ENCODE results near the gene ELP6. TPM values are rescaled to one million over a fixed set of nuclear protein-coding genes. Genes with fewer than 3 reads are reported as not detected.

ELP6 gene

DNA sequence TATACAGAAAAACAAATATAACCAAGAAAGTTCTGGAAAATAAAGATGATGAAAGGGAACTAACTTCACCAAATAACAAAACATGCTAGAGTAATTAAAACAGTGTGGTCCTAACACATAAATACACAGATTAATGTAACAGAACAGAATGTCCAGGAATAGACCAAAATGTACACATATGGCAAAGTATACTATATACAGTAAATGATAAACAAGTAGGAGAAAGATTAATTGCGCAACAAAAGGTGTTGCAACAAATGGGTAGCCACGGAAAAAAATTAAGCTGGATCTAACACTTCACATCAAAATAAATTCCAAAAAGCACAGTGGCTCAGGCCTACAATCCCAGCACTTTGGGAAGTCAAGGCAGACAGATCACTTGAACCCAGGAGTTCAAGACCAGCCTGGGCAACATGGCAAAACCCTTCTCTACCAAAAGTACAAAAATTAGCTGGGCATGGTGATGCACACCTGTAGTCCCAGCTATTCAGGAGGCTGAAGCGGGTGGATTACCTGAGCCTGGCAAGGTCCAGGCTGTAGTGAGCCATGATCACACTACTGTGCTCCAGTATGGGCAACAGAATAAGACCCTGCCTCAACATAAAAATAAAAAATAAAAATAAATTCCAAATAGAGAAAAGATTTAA, 57.6 kb downstream of the ELP6 start:
- H2BK5ac ChIP-seq (ENCODE audit: low read length), result no peak overlapping the region
- H2AK5ac ChIP-seq (ENCODE audit: low read length), result no peak overlapping the region
- no CpG with 5 or more reads among the region's 3 CpGs for WGBS (ENCODE audit: extremely low coverage, insufficient coverage, low lambda C conversion rate)
- H3K79me2 ChIP-seq (ENCODE audit: control insufficient read depth, insufficient read depth, low read length), result peaks cover 8% of the 10 kb centered on the region
- H3K4me3 ChIP-seq (ENCODE audit: low read length), result no peak overlapping the region
- H3K18ac ChIP-seq (ENCODE audit: low read length), result no peak overlapping the region
- H3K4ac ChIP-seq (ENCODE audit: low read depth, low read length), result no peak overlapping the region
- no peak overlapping the region for H4K8ac ChIP-seq (ENCODE audit: low read depth, low read length)
- H3K4me2 ChIP-seq (ENCODE audit: low read length), result no peak overlapping the region
- H3K56ac ChIP-seq (ENCODE audit: low read length), result no peak overlapping the region
- no peak overlapping the region for H3K9ac ChIP-seq (ENCODE audit: low read length)
- no peak overlapping the region for H3K23ac ChIP-seq (ENCODE audit: low read length)
- no peak overlapping the region for H2BK120ac ChIP-seq (ENCODE audit: low read depth, low read length)
- no peaks in the 10 kb centered on the region for H3K4me1 ChIP-seq (ENCODE audit: control insufficient read depth, low read depth, low read length)
- no peaks in the 10 kb centered on the region for H3K27me3 ChIP-seq (ENCODE audit: insufficient read depth, low read length, poor library complexity)
- no peak for DNase-seq
- H3K27ac ChIP-seq (ENCODE audit: low read depth, low read length), result no peak overlapping the region
- H3K36me3 ChIP-seq (ENCODE audit: control insufficient read depth, insufficient read depth, low read length), result no peaks in the 10 kb centered on the region
- no peak overlapping the region for H4K5ac ChIP-seq (ENCODE audit: low read length)
- H3K79me1 ChIP-seq (ENCODE audit: low read length), result peaks cover 11% of the 10 kb centered on the region
- H2BK15ac ChIP-seq (replicated peaks; ENCODE audit: low read depth), result no peak overlapping the region

GRCh38 chr3:47452453-47453215, 60.9 kb downstream of the ELP6 start:
- Histone ChIP-seq H4K8ac (ENCODE audit: low read depth, low read length) (no peak overlapping the region), H3K4ac (ENCODE audit: low read depth, low read length) (no peak overlapping the region), H3K27ac (ENCODE audit: low read depth, low read length) (no peak overlapping the region), H3K4me1 (ENCODE audit: control insufficient read depth, low read depth, low read length) (no peaks in the 10 kb centered on the region), H3K18ac (ENCODE audit: low read length) (no peak overlapping the region), H3K9ac (ENCODE audit: low read length) (no peak overlapping the region), H3K4me3 (ENCODE audit: low read length) (no peak overlapping the region), H3K4me2 (ENCODE audit: low read length) (no peak overlapping the region), H3K56ac (ENCODE audit: low read length) (no peak overlapping the region), H2BK5ac (ENCODE audit: low read length) (no peak overlapping the region), H3K79me2 (ENCODE audit: control insufficient read depth, insufficient read depth, low read length) (peaks cover 8% of the 10 kb centered on the region), H3K23ac (ENCODE audit: low read length) (no peak overlapping the region), H3K27me3 (ENCODE audit: insufficient read depth, low read length, poor library complexity) (no peaks in the 10 kb centered on the region), H2BK15ac (replicated peaks; ENCODE audit: low read depth) (no peak overlapping the region), H4K5ac (ENCODE audit: low read length) (no peak overlapping the region), H2AK5ac (ENCODE audit: low read length) (no peak overlapping the region), H2BK120ac (ENCODE audit: low read depth, low read length) (no peak overlapping the region), H3K36me3 (ENCODE audit: control insufficient read depth, insufficient read depth, low read length) (no peaks in the 10 kb centered on the region), H3K79me1 (ENCODE audit: low read length) (peaks cover 8% of the 10 kb centered on the region)
- no CpG with 5 or more reads among the region's 4 CpGs for WGBS (ENCODE audit: extremely low coverage, insufficient coverage, low lambda C conversion rate)
- no peak for DNase-seq

Small RNAs within 50 kb of the gene (small RNA-seq; reads per million reads assigned to genes)
- gene AC099778.2 (ENCODE audit: insufficient read depth), result not detected
- gene RN7SL870P (ENCODE audit: insufficient read depth), result not detected
